ENCODE results near the gene DFFB. TPM values are rescaled to one million over a fixed set of nuclear protein-coding genes. Genes with fewer than 3 reads are reported as not detected.

Gene DFFB
- total RNA-seq, 1 donor from 2014 or later = 4.8 TPM

- DNase-seq (ENCODE audit: low spot score) = no peak
- Mint-ChIP-seq H3K36me3 (no peaks in the 10 kb centered on the region), H3K27me3 (ENCODE audit: insufficient read depth, low read depth) (peaks cover 13% of the 10 kb centered on the region), H3K4me3 (no peak overlapping the region), H3K9me3 (no peaks in the 10 kb centered on the region), H3K4me1 (peaks cover 11% of the 10 kb centered on the region), H3K27ac (no peak overlapping the region)
- Histone ChIP-seq H3K27me3 (no peaks in the 10 kb centered on the region), H3K9me3 (ENCODE audit: low read depth) (no peaks in the 10 kb centered on the region), H2AFZ (replicated peaks) (no peak overlapping the region), H3K4me2 (no peak overlapping the region), H4K20me1 (ENCODE audit: low read depth) (no peaks in the 10 kb centered on the region), H3K27ac (no peak overlapping the region), H3K36me3 (no peaks in the 10 kb centered on the region), H3F3A (ENCODE audit: low read depth) (no peaks in the 10 kb centered on the region), H3K4me1 (no peaks in the 10 kb centered on the region), H3K79me2 (ENCODE audit: low read depth) (no peaks in the 10 kb centered on the region), H3K9ac (no peak overlapping the region), H3K4me3 (no peak overlapping the region)
- TF ChIP-seq CTCF (IDR thresholded peaks at IDR 0.05) (no peak), EZH2phosphoT487 (IDR thresholded peaks at IDR 0.05) (no peak), EZH2 (IDR thresholded peaks at IDR 0.05) (no peak)
Observed at GRCh38 chr1:3918966-3919611, 61.8 kb downstream of the DFFB start.

GRCh38 chr1:3919706-3920105 lies 62.4 kb downstream of the DFFB start:
- DNase-seq (ENCODE audit: low spot score) = no peak
- H3K79me2 ChIP-seq (ENCODE audit: low read depth) = no peaks in the 10 kb centered on the region
- Mint-ChIP-seq H3K27me3 (ENCODE audit: insufficient read depth, low read depth) (peaks cover 10% of the 10 kb centered on the region), H3K4me3 (no peak overlapping the region), H3K9me3 (no peaks in the 10 kb centered on the region), H3K27ac (no peak overlapping the region), H3K4me1 (peaks cover 13% of the 10 kb centered on the region), H3K36me3 (no peaks in the 10 kb centered on the region)
- no peaks in the 10 kb centered on the region for H3K9me3 ChIP-seq (ENCODE audit: low read depth)
- H3F3A ChIP-seq (ENCODE audit: low read depth) = no peaks in the 10 kb centered on the region
- H3K4me3 ChIP-seq = no peak overlapping the region
- H2AFZ ChIP-seq (replicated peaks) = no peak overlapping the region
- H3K4me1 ChIP-seq = peaks cover 4% of the 10 kb centered on the region
- no peaks in the 10 kb centered on the region for H4K20me1 ChIP-seq (ENCODE audit: low read depth)
- H3K27me3 ChIP-seq = no peaks in the 10 kb centered on the region
- TF ChIP-seq EZH2 (IDR thresholded peaks at IDR 0.05) (no peak), EZH2phosphoT487 (IDR thresholded peaks at IDR 0.05) (no peak), CTCF (IDR thresholded peaks at IDR 0.05) (no peak)
- H3K4me2 ChIP-seq = no peak overlapping the region
- no peak overlapping the region for H3K27ac ChIP-seq
- no peaks in the 10 kb centered on the region for H3K36me3 ChIP-seq
- no peak overlapping the region for H3K9ac ChIP-seq

DNA sequence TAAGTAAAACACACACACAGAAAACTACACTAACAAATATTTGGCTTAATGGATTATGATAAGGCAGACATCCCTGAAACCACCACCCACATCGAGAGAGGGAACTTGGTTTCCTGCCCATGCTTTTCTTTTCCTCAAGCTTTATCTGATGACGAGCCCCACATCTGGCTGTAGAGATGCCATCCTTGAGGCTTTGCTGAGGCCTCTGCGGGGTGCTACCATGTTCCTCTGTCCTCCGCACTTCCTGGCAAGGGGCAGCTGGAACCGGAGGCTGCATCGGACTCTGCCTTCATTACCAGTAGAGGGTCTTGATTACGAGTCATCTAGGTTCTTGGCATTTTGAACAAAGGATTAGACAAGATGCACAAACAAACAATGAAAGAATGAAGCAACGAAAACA lies 64.5 kb downstream of the DFFB start:
- Histone ChIP-seq H2AFZ (replicated peaks) (no peak overlapping the region), H3K9ac (no peak overlapping the region), H3K4me1 (peaks cover 4% of the 10 kb centered on the region), H3K9me3 (ENCODE audit: low read depth) (no peaks in the 10 kb centered on the region), H4K20me1 (ENCODE audit: low read depth) (no peaks in the 10 kb centered on the region), H3K4me2 (no peak overlapping the region), H3K79me2 (ENCODE audit: low read depth) (no peaks in the 10 kb centered on the region), H3K27ac (no peak overlapping the region), H3K36me3 (no peaks in the 10 kb centered on the region), H3F3A (ENCODE audit: low read depth) (no peaks in the 10 kb centered on the region), H3K4me3 (no peak overlapping the region), H3K27me3 (no peaks in the 10 kb centered on the region)
- Mint-ChIP-seq H3K36me3 (no peaks in the 10 kb centered on the region), H3K9me3 (no peaks in the 10 kb centered on the region), H3K4me1 (peaks cover 16% of the 10 kb centered on the region), H3K4me3 (no peak overlapping the region), H3K27ac (no peak overlapping the region), H3K27me3 (ENCODE audit: insufficient read depth, low read depth) (peaks cover 10% of the 10 kb centered on the region)
- no peak for DNase-seq (ENCODE audit: low spot score)
- TF ChIP-seq CTCF (IDR thresholded peaks at IDR 0.05) (no peak), EZH2phosphoT487 (IDR thresholded peaks at IDR 0.05) (no peak), EZH2 (IDR thresholded peaks at IDR 0.05) (no peak)

All from neural progenitor cell (in vitro differentiated cells).